GM12872 (cell line): ENCODE results near the gene TP53AIP1.

ENCODE experiments used
- TF ChIP-seq, protein P1 (sequence below): IDR thresholded peaks from 3 replicates; pipeline ENCODE4 v1.5.1; 2011; ENCODE audit warnings: low read depth, mild to moderate bottlenecking, low read length, moderate library complexity; ENCODE audit not compliant: insufficient read depth

TP53AIP1 gene

DNA sequence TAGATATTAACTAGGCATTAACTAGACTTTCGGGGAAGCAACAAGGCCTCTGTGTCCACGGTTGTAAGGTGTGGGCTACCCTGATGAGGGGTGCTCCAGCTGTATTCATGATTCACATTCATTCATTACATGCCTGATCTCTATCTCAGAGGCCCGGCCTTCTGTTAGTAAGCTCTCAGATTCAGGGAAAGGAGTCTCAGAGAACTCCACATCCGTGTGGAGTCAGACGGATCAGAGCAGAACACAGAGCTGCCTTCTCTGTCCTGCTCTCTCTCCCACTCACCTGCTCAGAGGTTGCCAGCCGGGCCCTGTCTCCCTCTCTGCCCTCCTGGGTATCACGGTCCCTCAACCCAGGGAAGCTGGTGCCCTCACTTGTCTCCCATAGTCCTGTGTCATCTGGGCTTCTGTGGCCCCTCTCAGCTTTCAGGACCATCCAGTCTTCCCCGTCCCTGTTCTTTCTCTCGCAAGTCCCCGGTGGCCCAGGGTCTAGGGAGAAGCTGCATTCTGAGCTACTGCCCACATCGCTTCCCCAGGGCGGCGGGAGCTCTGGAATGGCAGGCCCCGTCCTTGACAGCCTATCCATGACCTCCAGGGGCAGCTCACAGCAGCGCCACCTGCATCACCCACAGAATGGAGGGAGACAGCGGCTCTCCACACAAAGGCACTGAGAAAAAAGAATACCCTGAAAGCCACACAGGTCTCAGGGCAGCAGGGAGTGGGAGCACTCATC lies 4.3 kb downstream of the TP53AIP1 start:
- TF ChIP-seq, protein P1, sequence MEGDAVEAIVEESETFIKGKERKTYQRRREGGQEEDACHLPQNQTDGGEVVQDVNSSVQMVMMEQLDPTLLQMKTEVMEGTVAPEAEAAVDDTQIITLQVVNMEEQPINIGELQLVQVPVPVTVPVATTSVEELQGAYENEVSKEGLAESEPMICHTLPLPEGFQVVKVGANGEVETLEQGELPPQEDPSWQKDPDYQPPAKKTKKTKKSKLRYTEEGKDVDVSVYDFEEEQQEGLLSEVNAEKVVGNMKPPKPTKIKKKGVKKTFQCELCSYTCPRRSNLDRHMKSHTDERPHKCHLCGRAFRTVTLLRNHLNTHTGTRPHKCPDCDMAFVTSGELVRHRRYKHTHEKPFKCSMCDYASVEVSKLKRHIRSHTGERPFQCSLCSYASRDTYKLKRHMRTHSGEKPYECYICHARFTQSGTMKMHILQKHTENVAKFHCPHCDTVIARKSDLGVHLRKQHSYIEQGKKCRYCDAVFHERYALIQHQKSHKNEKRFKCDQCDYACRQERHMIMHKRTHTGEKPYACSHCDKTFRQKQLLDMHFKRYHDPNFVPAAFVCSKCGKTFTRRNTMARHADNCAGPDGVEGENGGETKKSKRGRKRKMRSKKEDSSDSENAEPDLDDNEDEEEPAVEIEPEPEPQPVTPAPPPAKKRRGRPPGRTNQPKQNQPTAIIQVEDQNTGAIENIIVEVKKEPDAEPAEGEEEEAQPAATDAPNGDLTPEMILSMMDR, result no peak

DNA sequence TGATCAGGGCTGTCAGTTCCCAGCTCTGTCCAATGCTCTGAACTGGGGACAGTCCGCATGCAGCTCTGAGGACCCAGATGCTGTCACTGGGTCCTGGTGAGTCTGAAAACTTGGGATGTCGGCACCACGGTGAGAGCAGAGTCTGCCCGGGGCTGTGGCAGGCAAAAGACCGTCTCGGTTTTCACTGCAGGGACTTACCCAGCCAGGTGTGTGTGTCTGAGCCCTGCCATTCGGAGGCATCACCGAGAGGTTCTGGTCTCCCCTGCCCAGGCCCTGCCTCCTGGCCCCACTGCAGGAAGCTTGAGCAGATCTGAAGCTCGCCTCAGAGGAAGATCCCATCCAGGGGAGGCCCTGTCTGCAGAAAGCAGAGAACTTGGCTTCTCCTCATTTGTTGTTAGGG lies 5.2 kb downstream of the TP53AIP1 start:
- TF ChIP-seq, protein P1, result no peak

GRCh38 chr11:128936606-128937251 lies 5.9 kb downstream of the TP53AIP1 start:
- TF ChIP-seq, protein P1, result no peak

- TF ChIP-seq, protein P1, result no peak
Measured at GRCh38 chr11:128934926-128935325, 7.7 kb downstream of the TP53AIP1 start.

- TF ChIP-seq, protein P1, result no peak
Measured at GRCh38 chr11:128934351-128934750, 8.3 kb downstream of the TP53AIP1 start.

- TF ChIP-seq, protein P1, result no peak
Measured at GRCh38 chr11:128933481-128934178, 9.0 kb downstream of the TP53AIP1 start.

GRCh38 chr11:128931668-128932067 lies 11.0 kb downstream of the TP53AIP1 start:
- TF ChIP-seq, protein P1, result no peak
